ENCODE results near the gene HNRNPC.

Gene HNRNPC

GRCh38 chr14:21252149-21252548, 17.1 kb downstream of the HNRNPC start:
- Histone ChIP-seq H3K9me3 (ENCODE audit: severe bottlenecking) (no peaks in the 10 kb centered on the region), H3K27ac (ENCODE audit: poor library complexity, severe bottlenecking) (no peak overlapping the region), H3K4me1 (ENCODE audit: insufficient read depth, poor library complexity, severe bottlenecking) (peaks cover 10% of the 10 kb centered on the region), H3K4me3 (ENCODE audit: severe bottlenecking) (no peak overlapping the region), H3K27me3 (ENCODE audit: insufficient read depth, poor library complexity, severe bottlenecking) (no peaks in the 10 kb centered on the region), H3K36me3 (ENCODE audit: low read depth) (peaks cover 100% of the 10 kb centered on the region)
- ATAC-seq (ENCODE audit: low read depth) (no peak), DNase-seq (ENCODE audit: low spot score) (no peak)
- TF ChIP-seq CTCF (IDR thresholded peaks at IDR 0.05; ENCODE audit: poor library complexity, severe bottlenecking) = no peak

GRCh38 chr14:21251215-21251614, 18.0 kb downstream of the HNRNPC start:
- H3K9me3 ChIP-seq (ENCODE audit: severe bottlenecking) = no peaks in the 10 kb centered on the region
- no peak for DNase-seq (ENCODE audit: low spot score)
- H3K4me1 ChIP-seq (ENCODE audit: insufficient read depth, poor library complexity, severe bottlenecking) = peaks cover 10% of the 10 kb centered on the region
- no peak for ATAC-seq (ENCODE audit: low read depth)
- peaks cover 100% of the 10 kb centered on the region for H3K36me3 ChIP-seq (ENCODE audit: low read depth)
- no peak overlapping the region for H3K4me3 ChIP-seq (ENCODE audit: severe bottlenecking)
- H3K27me3 ChIP-seq (ENCODE audit: insufficient read depth, poor library complexity, severe bottlenecking) = no peaks in the 10 kb centered on the region
- no peak for TF ChIP-seq CTCF (IDR thresholded peaks at IDR 0.05; ENCODE audit: poor library complexity, severe bottlenecking)
- no peak overlapping the region for H3K27ac ChIP-seq (ENCODE audit: poor library complexity, severe bottlenecking)

GRCh38 chr14:21248739-21249411, 20.4 kb downstream of the HNRNPC start:
- no peak for TF ChIP-seq CTCF (IDR thresholded peaks at IDR 0.05; ENCODE audit: poor library complexity, severe bottlenecking)
- no peak overlapping the region for H3K27ac ChIP-seq (ENCODE audit: poor library complexity, severe bottlenecking)
- H3K36me3 ChIP-seq (ENCODE audit: low read depth) = peaks cover 100% of the 10 kb centered on the region
- H3K27me3 ChIP-seq (ENCODE audit: insufficient read depth, poor library complexity, severe bottlenecking) = no peaks in the 10 kb centered on the region
- no peaks in the 10 kb centered on the region for H3K9me3 ChIP-seq (ENCODE audit: severe bottlenecking)
- DNase-seq (ENCODE audit: low spot score) = no peak
- peaks cover 7% of the 10 kb centered on the region for H3K4me1 ChIP-seq (ENCODE audit: insufficient read depth, poor library complexity, severe bottlenecking)
- no peak overlapping the region for H3K4me3 ChIP-seq (ENCODE audit: severe bottlenecking)
- ATAC-seq (ENCODE audit: low read depth) = no peak

- no peak for DNase-seq (ENCODE audit: low spot score)
- Histone ChIP-seq H3K27ac (ENCODE audit: poor library complexity, severe bottlenecking) (no peak overlapping the region), H3K4me1 (ENCODE audit: insufficient read depth, poor library complexity, severe bottlenecking) (peaks cover 7% of the 10 kb centered on the region), H3K9me3 (ENCODE audit: severe bottlenecking) (no peaks in the 10 kb centered on the region), H3K4me3 (ENCODE audit: severe bottlenecking) (no peak overlapping the region), H3K27me3 (ENCODE audit: insufficient read depth, poor library complexity, severe bottlenecking) (no peaks in the 10 kb centered on the region), H3K36me3 (ENCODE audit: low read depth) (peaks cover 100% of the 10 kb centered on the region)
- no peak for ATAC-seq (ENCODE audit: low read depth)
- TF ChIP-seq CTCF (IDR thresholded peaks at IDR 0.05; ENCODE audit: poor library complexity, severe bottlenecking) = no peak
These were observed 20.9 kb downstream of the HNRNPC start for GRCh38 chr14:21248338-21248737.

- H3K9me3 ChIP-seq (ENCODE audit: severe bottlenecking) = no peaks in the 10 kb centered on the region
- no peaks in the 10 kb centered on the region for H3K27me3 ChIP-seq (ENCODE audit: insufficient read depth, poor library complexity, severe bottlenecking)
- H3K4me1 ChIP-seq (ENCODE audit: insufficient read depth, poor library complexity, severe bottlenecking) = peaks cover 11% of the 10 kb centered on the region
- ATAC-seq (ENCODE audit: low read depth) = no peak
- H3K4me3 ChIP-seq (ENCODE audit: severe bottlenecking) = no peak overlapping the region
- H3K27ac ChIP-seq (ENCODE audit: poor library complexity, severe bottlenecking) = no peak overlapping the region
- TF ChIP-seq CTCF (IDR thresholded peaks at IDR 0.05; ENCODE audit: poor library complexity, severe bottlenecking) = no peak
- no peak for DNase-seq (ENCODE audit: low spot score)
- peaks cover 100% of the 10 kb centered on the region for H3K36me3 ChIP-seq (ENCODE audit: low read depth)
These were observed 23.4 kb downstream of the HNRNPC start for GRCh38 chr14:21245813-21246212.

Data from RWPE2 (cell line).